HCT116 (cell line): ENCODE results near the gene FTSJ3. TPM values are rescaled to one million over a fixed set of nuclear protein-coding genes. Genes with fewer than 3 reads are reported as not detected.

Experiments
- ATAC-seq: fragments of 200-7000 bp; cut with Tn5 transposase; 2 replicates; pipeline ENCODE4 v1.9.1; 2020; ENCODE audit warnings: mild to moderate bottlenecking, moderate library complexity
- BruUV-seq: library from RNA; stranded (reverse); fragments of 400-500 nt; replicated peaks from 2 replicates; lab custom pipeline; 2021; lab: Mats Ljungman, UMichigan
- CTCF ChIA-PET: fragments of 300-600 bp; sonication (Branson Sonifier 250); formaldehyde crosslinking; loops from one replicate; lab custom pipeline; 2021; ENCODE audit warnings: antibody characterized with exemption; lab: Charles Lee
- POLR2A ChIA-PET: fragments of 300-600, 350-600 bp; sonication (Branson Sonifier 250); formaldehyde crosslinking; loops from one replicate; lab custom pipeline; 2021; ENCODE audit warnings: antibody characterized with exemption; lab: Charles Lee
- RAD21 ChIA-PET, 2 experiments: fragments of 300-600 bp; sonication (Branson Sonifier 250); formaldehyde crosslinking; loops; one replicate each; lab custom pipeline; 2023; ENCODE audit warnings: low total read pairs in 2 of 2; ENCODE audit not compliant: uncharacterized antibody in 2 of 2, unreplicated experiment in 2 of 2, low non-redundant PET in 1 of 2; lab: Charles Lee
- DNase-seq: peaks from one replicate; pipeline ENCODE4 v3.0.0-alpha.2; 2010; ENCODE audit warnings: low read depth, low spot score
- H2AFZ ChIP-seq: fragments of 200-600 bp; shearing (Covaris generic), sonication (generic); 2 replicates; pipeline ENCODE4 v1.6.1; 2017; ENCODE audit warnings: low read depth, mixed run types, mixed read lengths, antibody characterized with exemption, low read length; ENCODE audit not compliant: poor library complexity, severe bottlenecking
- H3K27ac ChIP-seq: 2 replicates; pipeline ENCODE4 v1.5.1; 2012; ENCODE audit warnings: low read depth, low read length
- H3K27me3 ChIP-seq: fragments of 200-600 bp; sonication (generic); 2 replicates; pipeline ENCODE4 v1.6.1; 2016; ENCODE audit warnings: mixed run types, low read length, mixed read lengths; ENCODE audit not compliant: insufficient read depth
- H3K36me3 ChIP-seq, 2 experiments: fragments of 200-500 bp in 1 of 2; fragments of 200-600 bp in 1 of 2; sonication (Bioruptor generic) in 1 of 2; sonication (generic) in 1 of 2; 2 replicates each; pipeline versions ENCODE4 v1.5.1 to v1.6.1; 2014 to 2016; ENCODE audit warnings: low read length in 2 of 2, inconsistent platforms in 1 of 2, mixed read lengths in 1 of 2, mixed run types in 1 of 2; ENCODE audit not compliant: insufficient read depth in 2 of 2, control insufficient read depth in 1 of 2
- H3K4me1 ChIP-seq, 2 experiments: fragments of 200-600 bp in 1 of 2; sonication (generic) in 1 of 2; 2 replicates each; pipeline versions ENCODE4 v1.5.1 to v1.6.1; 2012 to 2017; ENCODE audit warnings: low read length in 2 of 2, inconsistent platforms in 1 of 2, mild to moderate bottlenecking in 1 of 2, mixed read lengths in 1 of 2, mixed run types in 1 of 2, moderate library complexity in 1 of 2; ENCODE audit not compliant: insufficient read depth in 2 of 2, control insufficient read depth in 1 of 2
- H3K4me2 ChIP-seq: fragments of 200-600 bp; sonication (generic); 2 replicates; pipeline ENCODE4 v1.6.1; 2017; ENCODE audit warnings: mixed run types, low read length, mixed read lengths
- H3K4me3 ChIP-seq, 2 experiments: fragments of 200-600 bp in 1 of 2; sonication (generic) in 1 of 2; replicated peaks in 1 of 2; 2 replicates each; pipeline ENCODE4 v1.5.1; 2011 to 2016; ENCODE audit warnings: low read length in 2 of 2, control low read depth in 1 of 2, low read depth in 1 of 2, mild to moderate bottlenecking in 1 of 2, mixed read lengths in 1 of 2, mixed run types in 1 of 2
- H3K79me2 ChIP-seq: fragments of 200-600 bp; sonication (generic); 2 replicates; pipeline ENCODE4 v1.6.1; 2017; ENCODE audit warnings: mild to moderate bottlenecking, mixed run types, low read length, moderate library complexity, mixed read lengths; ENCODE audit not compliant: insufficient read depth
- H3K9ac ChIP-seq: fragments of 200-600 bp; sonication (generic); 2 replicates; pipeline ENCODE4 v1.6.1; 2016; ENCODE audit warnings: low read length, mixed read lengths
- H3K9me2 ChIP-seq: fragments of 200-600 bp; sonication (generic), shearing (Covaris generic); 2 replicates; pipeline ENCODE4 v1.6.1; 2017; ENCODE audit warnings: mixed run types, mild to moderate bottlenecking, moderate library complexity; ENCODE audit not compliant: insufficient read depth
- H3K9me3 ChIP-seq, 2 experiments: fragments of 200-500 bp in 1 of 2; fragments of 200-600 bp in 1 of 2; sonication (Bioruptor generic) in 1 of 2; sonication (generic) in 1 of 2; 2 replicates each; pipeline ENCODE4 v1.6.1; 2014 to 2017; ENCODE audit warnings: low read length in 2 of 2, mixed read lengths in 2 of 2, inconsistent platforms in 1 of 2, low read depth in 1 of 2, mild to moderate bottlenecking in 1 of 2, mixed run types in 1 of 2, moderate library complexity in 1 of 2; ENCODE audit not compliant: control insufficient read depth in 1 of 2, insufficient read depth in 1 of 2
- H4K20me1 ChIP-seq: fragments of 200-600 bp; sonication (generic), shearing (Covaris generic); 2 replicates; pipeline ENCODE4 v1.6.1; 2017; ENCODE audit warnings: mixed run types, mild to moderate bottlenecking, moderate library complexity; ENCODE audit not compliant: insufficient read depth
- CTCF ChIP-seq, 3 experiments: fragments of 200-600 bp in 1 of 3; sonication (generic) in 1 of 3; IDR thresholded peaks in 2 of 3; conservative IDR thresholded peaks in 1 of 3; 2 replicates each; pipeline ENCODE4 v1.5.1; 2012 to 2017; ENCODE audit warnings: low read depth in 2 of 3, low read length in 2 of 3, antibody characterized with exemption in 1 of 3, borderline replicate concordance in 1 of 3, control low read depth in 1 of 3, mild to moderate bottlenecking in 1 of 3, mixed read lengths in 1 of 3, mixed run types in 1 of 3, moderate library complexity in 1 of 3; ENCODE audit not compliant: insufficient read depth in 1 of 3
- EZH2phosphoT487 ChIP-seq: fragments of 200-600 bp; IDR thresholded peaks from 2 replicates; pipeline ENCODE4 v1.6.1; 2018; ENCODE audit warnings: antibody characterized with exemption, borderline replicate concordance
- MAX ChIP-seq: IDR thresholded peaks from 2 replicates; pipeline ENCODE4 v1.6.1; 2012
- POLR2AphosphoS5 ChIP-seq: IDR thresholded peaks from 2 replicates; pipeline ENCODE4 v1.6.1; 2011; ENCODE audit warnings: mild to moderate bottlenecking, low read depth, low read length, moderate library complexity
- YY1 ChIP-seq: IDR thresholded peaks from 2 replicates; pipeline ENCODE4 v1.6.1; 2011; ENCODE audit warnings: low read length, low read depth, moderate library complexity, mild to moderate bottlenecking; ENCODE audit not compliant: insufficient replicate concordance; ENCODE audit errors: extremely low read depth
- ZBTB33 ChIP-seq: IDR thresholded peaks from 2 replicates; pipeline ENCODE4 v1.6.1; 2011; ENCODE audit warnings: mild to moderate bottlenecking, low read length, moderate library complexity; ENCODE audit not compliant: insufficient replicate concordance; ENCODE audit errors: extremely low read depth
- intact Hi-C: fragments of 100-400 bp; cut with micrococcal nuclease; formaldehyde crosslinking; loops from 2 replicates; pipeline ENCODE4 v1.10.0; 2022
- total RNA-seq: library from RNA; stranded (reverse); gene quantifications from one replicate; pipeline ENCODE4 v1.2.1, GENCODE V29; 2021; ENCODE audit not compliant: unreplicated experiment

Gene FTSJ3
- total RNA-seq, 1 experiment from 2014 or later = 70.9 TPM

- TF ChIP-seq MAX (no peak), CTCF (IDR thresholded peaks at IDR 0.05 in 2 of 3, conservative IDR thresholded peaks at IDR 0.05 in 1 of 3; ENCODE audit: borderline replicate concordance in 1 of 3, insufficient read depth in 1 of 3, low read depth in 2 of 3, low read length in 2 of 3) (peak; percentile 94 to 99 (median 97)), POLR2AphosphoS5 (peak; percentile 59; the same call in 1 of the 2 replicates), YY1 (peak; percentile 63), ZBTB33 (no peak), EZH2phosphoT487 (no peak)
- TF ChIP-seq, all 23 proteins: peak for 3
- H3K4me3 ChIP-seq = no peak overlapping the region
- no peak overlapping the region for H2AFZ ChIP-seq
- ChIA-PET CTCF (interaction anchor here (0.7 to 1.9 kb wide), 14 partner anchors 8 to 409 kb away, joined by 3 to 10 read pairs (median 3); partner anchors contain the start of genes CCDC47 and MAP3K3), RAD21 (no interaction called here), POLR2A (no interaction called here)
- H3K4me2 ChIP-seq = 0 out of 2 replicates have a peak overlapping the region, but pooled peaks have one; percentile 0
- peaks cover 15 to 23% of the 10 kb centered on the region in 2 experiments for H3K4me1 ChIP-seq
- peak overlapping the region; percentile 3; the same call in 1 of the 2 replicates for H3K9ac ChIP-seq
- H3K79me2 ChIP-seq = peaks cover 66% of the 10 kb centered on the region
- H3K9me3 ChIP-seq = no peaks in the 10 kb centered on the region
- DNase-seq = peak; percentile 83
- peak overlapping the region; percentile 22 for H3K27ac ChIP-seq
- ATAC-seq = peak; percentile 87
- intact Hi-C loops = loop anchor here (1.0 to 2.0 kb wide), 2 partner anchors 92 to 409 kb away; no protein-coding TSS in a partner anchor
- no peaks in the 10 kb centered on the region for H3K27me3 ChIP-seq
- peaks cover 55 to 77% of the 10 kb centered on the region in 2 experiments for H3K36me3 ChIP-seq
- H4K20me1 ChIP-seq = no peaks in the 10 kb centered on the region
- H3K9me2 ChIP-seq = no peaks in the 10 kb centered on the region
- no TSS peak for BruUV-seq
Observed at GRCh38 chr17:63834431-63835166, 7.1 kb upstream of the FTSJ3 start.
